Keratinocyte (primary cell): ENCODE data around the gene FTH1. TPM values are rescaled to one million over a fixed set of nuclear protein-coding genes. Genes with fewer than 3 reads are reported as not detected.

Source experiments
- DNase-seq: peaks from one replicate; pipeline ENCODE4 v3.0.0-alpha.2; 2011; ENCODE audit warnings: low read depth, missing footprints, low spot score
- FAIRE-seq: peaks from 2 replicates; lab custom pipeline; 2011; peaks lifted over from hg19 to GRCh38; lab: Jason Lieb, UNC
- H2AFZ ChIP-seq: 2 replicates; pipeline ENCODE4 v1.6.0; 2012; ENCODE audit warnings: low read length, control low read depth, inconsistent platforms; ENCODE audit not compliant: control insufficient read depth
- H3K27ac ChIP-seq: 2 replicates; pipeline ENCODE4 v1.5.1; 2011; ENCODE audit warnings: low read length; ENCODE audit not compliant: control insufficient read depth, insufficient read depth
- H3K27me3 ChIP-seq: 3 replicates; pipeline ENCODE4 v1.6.0; 2011; ENCODE audit warnings: low read length; ENCODE audit not compliant: control insufficient read depth, insufficient read depth; ENCODE audit errors: extremely low read depth
- H3K36me3 ChIP-seq, 2 experiments: 2 replicates in 1 of 2; 3 replicates in 1 of 2; pipeline ENCODE4 v1.5.1; 2011; ENCODE audit warnings: low read length in 2 of 2, mild to moderate bottlenecking in 1 of 2; ENCODE audit not compliant: control insufficient read depth in 2 of 2, insufficient read depth in 2 of 2; ENCODE audit errors: extremely low read depth in 1 of 2
- H3K4me1 ChIP-seq: 3 replicates; pipeline ENCODE4 v1.5.1; 2011; ENCODE audit warnings: low read length; ENCODE audit not compliant: control insufficient read depth, insufficient read depth; ENCODE audit errors: extremely low read depth
- H3K4me2 ChIP-seq: 3 replicates; pipeline ENCODE4 v1.6.0; 2011; ENCODE audit warnings: low read depth, low read length; ENCODE audit not compliant: control insufficient read depth, insufficient read depth; ENCODE audit errors: extremely low read depth
- H3K4me3 ChIP-seq, 3 experiments: fragments of 200-600 bp in 1 of 3; sonication (generic) in 1 of 3; 2 replicates in 2 of 3; 3 replicates in 1 of 3; pipeline ENCODE4 v1.5.1; 2011 to 2016; ENCODE audit warnings: low read length in 3 of 3, mild to moderate bottlenecking in 3 of 3, control low read depth in 2 of 3, inconsistent platforms in 1 of 3, low read depth in 1 of 3, mixed read lengths in 1 of 3, mixed run types in 1 of 3, moderate library complexity in 1 of 3; ENCODE audit not compliant: control insufficient read depth in 2 of 3, insufficient read depth in 2 of 3; ENCODE audit errors: extremely low read depth in 1 of 3
- H3K79me2 ChIP-seq: 2 replicates; pipeline ENCODE4 v1.6.0; 2012; ENCODE audit warnings: low read length; ENCODE audit not compliant: control insufficient read depth, insufficient read depth
- H3K9ac ChIP-seq: 3 replicates; pipeline ENCODE4 v1.6.0; 2011; ENCODE audit warnings: low read length; ENCODE audit not compliant: control insufficient read depth, insufficient read depth; ENCODE audit errors: extremely low read depth
- H3K9me1 ChIP-seq: 3 replicates; pipeline ENCODE4 v1.6.0; 2011; ENCODE audit warnings: low read length; ENCODE audit not compliant: control insufficient read depth, insufficient read depth; ENCODE audit errors: extremely low read depth
- H3K9me3 ChIP-seq: 2 replicates; pipeline ENCODE4 v1.5.1; 2012; ENCODE audit warnings: low read depth, low read length; ENCODE audit not compliant: control insufficient read depth
- H4K20me1 ChIP-seq: 3 replicates; pipeline ENCODE4 v1.6.0; 2011; ENCODE audit warnings: low read length; ENCODE audit not compliant: control insufficient read depth, insufficient read depth; ENCODE audit errors: extremely low read depth
- CTCF ChIP-seq, 3 experiments: IDR thresholded peaks in 1 of 3; conservative IDR thresholded peaks in 1 of 3; optimal IDR thresholded peaks in 1 of 3; 2 replicates in 2 of 3; 3 replicates in 1 of 3; pipeline versions ENCODE3 to v1.5.1; 2011; ENCODE audit warnings: low read length in 3 of 3, mild to moderate bottlenecking in 3 of 3, moderate library complexity in 2 of 3, control low read depth in 1 of 3, inconsistent platforms in 1 of 3; ENCODE audit not compliant: insufficient read depth in 2 of 3; ENCODE audit errors: extremely low read depth in 1 of 3
- EZH2 ChIP-seq: IDR thresholded peaks from one replicate; pipeline ENCODE4 v1.6.1; 2012; ENCODE audit warnings: inconsistent platforms, mild to moderate bottlenecking, low read length, moderate library complexity
- dilution Hi-C: fragments of 300-500 bp; cut with MboI; formaldehyde crosslinking; loops from one replicate; pipeline ENCODE4 v1.7.0; 2020; ENCODE audit warnings: low sequenced_read_pairs; ENCODE audit not compliant: extremely low pct_ligation_motif_present
- polyA plus RNA-seq, 5 experiments: library from polyadenylated mRNA; depleted of rRNA in 3 of 5; stranded (reverse) in 3 of 5; stranded (forward) in 1 of 5; unstranded in 1 of 5; fragments of >200 nt; gene quantifications; 1 replicate in 1 of 5; 2 replicates in 3 of 5; 3 replicates in 1 of 5; pipeline versions ENCODE4 v1.2.1 to v1.2.3, GENCODE V29; 2011 to 2012; ENCODE audit warnings: missing spikeins in 2 of 5, low read depth in 1 of 5, low replicate concordance in 1 of 5

The FTH1 gene
- polyA plus RNA-seq, 1 donor (not counting 4 experiments of a cell fraction or from before 2014, with no cell fraction given): 1,058 TPM

- no peak for FAIRE-seq
- no peak for DNase-seq
Observed at GRCh38 chr11:61976813-61977475, 9.5 kb upstream of the FTH1 start.

GRCh38 chr11:61976420-61976800, 9.0 kb upstream of the FTH1 start:
- TF ChIP-seq EZH2 (no peak), CTCF (optimal IDR thresholded peaks at IDR 0.05 in 1 of 3, IDR thresholded peaks at IDR 0.05 in 1 of 3, conservative IDR thresholded peaks at IDR 0.05 in 1 of 3; ENCODE audit: extremely low read depth in 1 of 3, insufficient read depth in 2 of 3, low read length in 3 of 3) (no peak)
- dilution Hi-C loops: no loop called here
- Histone ChIP-seq H3K27me3 (no peaks in the 10 kb centered on the region), H3K27ac (no peak overlapping the region), H3K79me2 (no peaks in the 10 kb centered on the region), H4K20me1 (no peaks in the 10 kb centered on the region), H3K9ac (no peak overlapping the region), H3K36me3 (no peaks in the 10 kb centered on the region), H3K4me2 (no peak overlapping the region), H3K9me3 (no peaks in the 10 kb centered on the region), H2AFZ (no peak overlapping the region), H3K4me1 (peaks cover 38% of the 10 kb centered on the region), H3K9me1 (no peaks in the 10 kb centered on the region), H3K4me3 (no peak overlapping the region)
- no peak for DNase-seq
- FAIRE-seq: no peak

More at GRCh38 chr11:61976813-61977475, 9.5 kb upstream of the FTH1 start:
- Histone ChIP-seq H2AFZ (no peak overlapping the region), H4K20me1 (no peaks in the 10 kb centered on the region), H3K36me3 (no peaks in the 10 kb centered on the region), H3K27me3 (no peaks in the 10 kb centered on the region), H3K9me1 (no peaks in the 10 kb centered on the region), H3K9me3 (no peaks in the 10 kb centered on the region), H3K79me2 (no peaks in the 10 kb centered on the region), H3K4me2 (no peak overlapping the region), H3K27ac (no peak overlapping the region), H3K9ac (no peak overlapping the region), H3K4me3 (no peak overlapping the region), H3K4me1 (peaks cover 37% of the 10 kb centered on the region)
- TF ChIP-seq CTCF (optimal IDR thresholded peaks at IDR 0.05 in 1 of 3, IDR thresholded peaks at IDR 0.05 in 1 of 3, conservative IDR thresholded peaks at IDR 0.05 in 1 of 3; ENCODE audit: extremely low read depth in 1 of 3, insufficient read depth in 2 of 3, low read length in 3 of 3): no peak
- TF ChIP-seq EZH2: no peak
- dilution Hi-C loops: no loop called here
